ENCODE results near the gene APBA2. TPM values are rescaled to one million over a fixed set of nuclear protein-coding genes. Genes with fewer than 3 reads are reported as not detected.

APBA2 gene
- total RNA-seq, 2 experiments from 2014 or later, result 12.8 to 17.5 TPM

DNA sequence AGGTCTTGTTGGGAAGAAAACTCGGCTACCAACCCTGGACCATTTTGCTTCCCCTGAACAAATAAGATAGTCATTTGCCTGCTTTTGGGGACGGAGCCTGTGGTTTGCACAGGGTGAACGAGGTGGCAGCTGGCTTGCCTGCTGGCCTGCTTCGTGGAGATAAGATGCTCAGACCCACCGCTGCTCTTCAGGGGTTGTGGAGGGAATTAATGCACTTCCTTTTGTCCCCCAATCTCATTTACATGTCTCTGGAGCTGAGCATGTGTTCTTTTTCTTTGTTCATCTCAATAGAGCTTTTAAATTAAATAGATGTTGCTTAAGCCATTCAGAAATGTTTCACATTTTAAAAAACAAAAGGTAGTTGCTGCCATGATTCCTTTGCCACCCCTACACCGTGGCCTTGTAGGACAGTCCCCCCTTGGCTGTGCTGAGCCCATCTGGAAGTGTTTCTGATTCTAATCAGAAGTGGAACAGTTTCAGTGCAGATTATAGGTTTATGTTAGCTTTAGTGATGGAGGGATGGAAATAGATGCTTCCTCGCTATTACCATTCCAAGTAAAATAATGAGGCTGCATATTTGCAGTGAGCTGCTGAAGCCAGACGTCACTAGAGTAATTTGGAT is 25.6 kb downstream of the APBA2 start:
- Mint-ChIP-seq H3K9me3 (ENCODE audit: low read depth) (no peaks in the 10 kb centered on the region), H3K36me3 (ENCODE audit: low read depth) (peaks cover 2% of the 10 kb centered on the region), H3K4me1 (peaks cover 44% of the 10 kb centered on the region), H3K27me3 (no peaks in the 10 kb centered on the region), H3K4me3 (no peak overlapping the region), H3K27ac (no peak overlapping the region)
- ATAC-seq (no peak), DNase-seq (no peak)
- intact Hi-C loops (cut with DNase I, micrococcal nuclease), result no loop called here
- CTCF ChIA-PET, result interaction anchor here (0.6 to 1.9 kb wide), 4 partner anchors 8 to 190 kb away, joined by 3 to 8 read pairs (median 4); no protein-coding TSS in a partner anchor
- POLR2A ChIA-PET, result no interaction called here

DNA sequence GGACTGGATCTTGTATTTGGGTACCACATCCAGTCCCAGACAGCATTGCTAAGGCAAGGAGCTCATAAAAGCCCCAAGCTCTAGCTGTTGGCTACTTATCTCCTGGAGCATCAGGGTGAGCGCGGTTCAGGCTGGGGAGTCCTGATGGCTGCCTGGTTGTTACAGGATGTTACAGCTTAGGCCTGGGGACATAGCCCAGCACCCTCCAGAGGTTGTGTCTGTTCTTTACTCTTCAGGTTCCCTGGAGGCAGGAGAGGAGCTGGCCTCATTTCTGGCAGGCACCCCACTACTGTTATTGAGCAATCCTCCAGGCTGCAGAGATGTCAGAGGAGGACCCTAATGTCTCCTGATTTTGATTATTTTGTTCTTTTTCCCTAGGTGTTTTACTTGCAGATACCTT is 26.6 kb downstream of the APBA2 start:
- H3K36me3 Mint-ChIP-seq (ENCODE audit: low read depth), result peaks cover 2% of the 10 kb centered on the region
- no peak overlapping the region for H3K4me3 Mint-ChIP-seq
- no peak overlapping the region for H3K27ac Mint-ChIP-seq
- no peaks in the 10 kb centered on the region for H3K27me3 Mint-ChIP-seq
- no peaks in the 10 kb centered on the region for H3K9me3 Mint-ChIP-seq (ENCODE audit: low read depth)
- peaks cover 37% of the 10 kb centered on the region for H3K4me1 Mint-ChIP-seq
- CTCF ChIA-PET, result interaction anchor here (0.9 to 1.9 kb wide), 4 partner anchors 9 to 78 kb away, joined by 3 to 8 read pairs (median 4); no protein-coding TSS in a partner anchor
- intact Hi-C loops (cut with DNase I, micrococcal nuclease), result no loop called here
- POLR2A ChIA-PET, result no interaction called here
- ATAC-seq, result peak; percentile 58
- no peak for DNase-seq

DNA sequence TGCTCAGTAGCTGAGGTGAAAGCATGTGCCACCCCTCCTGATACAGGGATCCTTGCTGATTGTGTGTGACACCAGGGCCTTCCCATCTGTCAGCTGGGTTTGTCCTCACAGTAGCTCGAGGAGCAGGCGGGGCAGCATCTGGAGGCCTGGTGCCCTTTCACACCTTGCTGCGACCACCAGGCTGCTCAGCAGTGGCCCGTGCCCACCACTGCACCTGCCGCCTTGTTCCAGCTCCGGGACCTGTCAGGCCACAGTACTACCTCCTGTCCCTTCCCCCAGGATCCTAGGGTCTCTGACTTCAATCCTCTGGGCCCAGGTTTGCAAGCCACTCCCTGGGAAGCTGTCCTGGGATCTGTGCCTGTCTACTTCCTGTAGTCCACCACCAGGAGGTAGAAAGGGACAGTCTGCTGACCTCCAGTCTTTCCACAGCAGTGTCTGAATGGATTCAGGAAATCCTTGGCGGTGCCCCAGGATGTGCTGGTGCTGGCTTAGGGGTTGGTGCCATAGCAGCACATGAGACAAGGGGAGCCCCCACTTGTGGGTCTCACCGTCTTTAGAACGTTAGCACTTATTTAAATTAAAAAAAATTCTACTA is 27.5 kb downstream of the APBA2 start:
- DNase-seq, result no peak
- no peak overlapping the region for H3K27ac Mint-ChIP-seq
- ChIA-PET CTCF (interaction anchor here (0.9 to 1.9 kb wide), 5 partner anchors 10 to 77 kb away, joined by 3 to 8 read pairs (median 3); no protein-coding TSS in a partner anchor), POLR2A (no interaction called here)
- peaks cover 40% of the 10 kb centered on the region for H3K4me1 Mint-ChIP-seq
- peaks cover 2% of the 10 kb centered on the region for H3K36me3 Mint-ChIP-seq (ENCODE audit: low read depth)
- intact Hi-C loops (cut with DNase I, micrococcal nuclease), result no loop called here
- no peak overlapping the region for H3K4me3 Mint-ChIP-seq
- no peak for ATAC-seq
- H3K9me3 Mint-ChIP-seq (ENCODE audit: low read depth), result no peaks in the 10 kb centered on the region
- H3K27me3 Mint-ChIP-seq, result no peaks in the 10 kb centered on the region

DNA sequence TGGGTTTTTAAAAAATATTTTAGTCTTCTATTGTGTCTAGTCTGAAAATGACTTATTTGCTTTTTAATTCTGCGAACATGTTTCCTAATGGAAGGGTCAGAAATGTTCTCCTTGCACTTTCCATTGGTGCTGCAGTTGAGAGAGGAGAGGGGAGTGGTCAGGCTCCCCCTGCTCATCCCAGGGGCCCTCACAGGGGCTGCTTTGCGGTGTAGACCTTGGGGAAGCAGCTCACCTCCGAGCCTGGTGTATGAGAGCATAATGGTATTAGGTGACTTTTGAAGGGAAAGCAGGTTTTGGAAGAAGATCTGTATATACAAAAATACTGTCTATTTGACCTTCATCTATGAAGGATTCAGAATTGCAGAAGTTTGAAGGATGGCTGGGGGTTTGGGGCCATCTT is 28.3 kb downstream of the APBA2 start:
- ChIA-PET CTCF (interaction anchor here (1.2 kb wide), 1 partner anchor 60 kb away, joined by 3 read pairs; no protein-coding TSS in a partner anchor), POLR2A (interaction anchor here (0.5 kb wide), 1 partner anchor 31 kb away, joined by 4 read pairs; no protein-coding TSS in a partner anchor)
- no peak overlapping the region for H3K27ac Mint-ChIP-seq
- H3K27me3 Mint-ChIP-seq, result no peaks in the 10 kb centered on the region
- no peak overlapping the region for H3K4me3 Mint-ChIP-seq
- no peak for DNase-seq
- H3K9me3 Mint-ChIP-seq (ENCODE audit: low read depth), result no peaks in the 10 kb centered on the region
- H3K4me1 Mint-ChIP-seq, result peaks cover 41% of the 10 kb centered on the region
- peaks cover 2% of the 10 kb centered on the region for H3K36me3 Mint-ChIP-seq (ENCODE audit: low read depth)
- ATAC-seq, result no peak
- intact Hi-C loops (cut with DNase I, micrococcal nuclease), result no loop called here

DNA sequence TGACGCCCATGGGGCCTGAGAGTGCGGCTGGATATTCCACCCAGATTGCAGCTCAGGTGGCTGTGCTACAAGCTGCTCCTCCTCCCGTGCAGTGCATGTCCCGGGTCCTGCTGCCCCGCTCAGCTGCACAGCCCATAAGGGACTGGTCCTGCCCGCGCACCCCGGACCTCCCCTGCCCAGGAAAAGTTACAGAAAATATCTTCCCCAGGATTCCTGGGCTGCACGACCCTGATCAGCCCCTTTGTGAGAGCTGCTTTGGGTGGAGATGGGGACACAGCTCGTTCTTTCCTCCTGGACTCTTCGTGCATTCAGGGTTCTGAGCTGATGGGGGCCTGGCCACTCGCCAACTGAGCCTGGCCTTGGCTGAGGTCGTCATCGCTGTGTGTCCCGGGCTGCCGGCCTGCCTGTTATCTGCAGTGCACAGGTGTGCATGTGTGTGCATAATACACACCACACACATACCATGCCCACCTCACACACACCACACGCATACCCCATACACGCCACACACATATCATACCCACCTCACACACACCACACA is 28.8 kb downstream of the APBA2 start:
- Mint-ChIP-seq H3K27me3 (no peaks in the 10 kb centered on the region), H3K27ac (no peak overlapping the region), H3K4me3 (no peak overlapping the region), H3K9me3 (ENCODE audit: low read depth) (no peaks in the 10 kb centered on the region), H3K4me1 (peaks cover 42% of the 10 kb centered on the region), H3K36me3 (ENCODE audit: low read depth) (no peaks in the 10 kb centered on the region)
- ATAC-seq (no peak), DNase-seq (no peak)
- ChIA-PET CTCF (no interaction called here), POLR2A (no interaction called here)
- intact Hi-C loops (cut with DNase I, micrococcal nuclease), result no loop called here

DNA sequence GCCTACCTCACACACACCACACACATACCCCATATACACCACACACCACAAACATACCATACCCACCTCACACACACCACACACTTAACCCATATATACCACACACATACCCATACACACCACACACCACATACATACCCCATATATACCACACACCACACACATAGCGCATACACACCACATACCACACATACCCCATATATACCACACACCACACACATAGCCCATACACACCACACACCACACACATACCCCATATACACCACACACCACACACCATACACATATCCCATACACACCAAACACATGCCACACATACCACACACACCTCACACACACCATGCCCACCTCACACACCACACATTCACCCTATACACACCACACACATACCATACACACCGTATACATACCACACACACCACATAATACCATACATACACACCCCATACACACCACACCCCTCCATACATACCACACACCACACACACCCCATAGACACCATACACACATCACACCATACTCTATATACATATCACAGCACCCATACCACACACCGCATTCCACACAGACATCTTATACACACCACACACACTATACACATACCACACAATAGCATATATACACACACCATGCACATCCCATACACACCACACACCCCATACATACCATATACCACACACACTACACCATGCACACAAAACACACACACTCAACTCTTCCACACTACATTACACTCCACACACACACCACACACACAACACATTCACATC is 29.5 kb downstream of the APBA2 start:
- Mint-ChIP-seq H3K36me3 (ENCODE audit: low read depth) (no peaks in the 10 kb centered on the region), H3K4me1 (peaks cover 45% of the 10 kb centered on the region), H3K27me3 (no peaks in the 10 kb centered on the region), H3K4me3 (no peak overlapping the region), H3K9me3 (ENCODE audit: low read depth) (no peaks in the 10 kb centered on the region), H3K27ac (no peak overlapping the region)
- CTCF ChIA-PET, result no interaction called here
- intact Hi-C loops (cut with DNase I, micrococcal nuclease), result no loop called here
- ATAC-seq, result no peak
- POLR2A ChIA-PET, result no interaction called here
- DNase-seq, result no peak

DNA sequence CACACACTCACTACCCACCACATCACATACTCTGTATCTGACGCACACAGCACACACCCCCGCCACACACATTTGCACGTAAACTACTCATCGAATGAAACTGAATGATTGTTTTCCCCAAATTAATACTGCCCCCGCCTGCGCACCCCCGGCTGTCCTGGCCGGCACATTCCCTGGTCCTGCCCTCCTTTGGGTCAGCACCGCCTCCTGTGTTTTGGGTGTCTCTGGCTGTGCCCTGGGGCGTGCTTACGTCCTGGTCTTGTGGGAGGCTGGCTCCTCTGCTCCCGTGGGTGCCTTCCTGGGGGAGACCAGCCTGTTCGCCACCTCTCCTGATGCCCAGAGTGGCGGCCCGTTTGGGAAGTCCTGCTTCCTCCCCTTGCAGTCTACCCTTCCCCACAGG is 30.2 kb downstream of the APBA2 start:
- ATAC-seq, result no peak
- no peak for DNase-seq
- peaks cover 48% of the 10 kb centered on the region for H3K4me1 Mint-ChIP-seq
- no peaks in the 10 kb centered on the region for H3K9me3 Mint-ChIP-seq (ENCODE audit: low read depth)
- no peaks in the 10 kb centered on the region for H3K27me3 Mint-ChIP-seq
- no peaks in the 10 kb centered on the region for H3K36me3 Mint-ChIP-seq (ENCODE audit: low read depth)
- CTCF ChIA-PET, result no interaction called here
- POLR2A ChIA-PET, result interaction anchor here (0.5 kb wide), 1 partner anchor 21 kb away, joined by 4 read pairs; no protein-coding TSS in a partner anchor
- H3K27ac Mint-ChIP-seq, result no peak overlapping the region
- intact Hi-C loops (cut with DNase I, micrococcal nuclease), result no loop called here
- no peak overlapping the region for H3K4me3 Mint-ChIP-seq

DNA sequence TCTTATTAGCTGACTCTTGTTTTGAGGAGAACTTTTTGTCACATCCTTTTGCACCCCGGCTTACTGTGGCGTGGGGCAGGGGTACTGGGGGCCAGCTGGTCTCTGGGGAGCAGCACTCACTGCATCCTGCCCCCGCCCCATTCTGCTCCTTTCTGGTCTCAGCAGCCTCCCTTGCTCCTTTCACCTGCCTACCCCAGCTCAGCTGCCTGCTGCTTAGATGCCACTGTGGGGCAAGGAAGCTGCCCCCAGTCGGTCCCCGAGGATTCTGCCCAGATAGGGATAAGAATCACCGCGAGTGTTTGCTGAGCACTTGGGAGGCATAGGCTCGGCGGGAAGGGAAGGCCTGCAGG is 32.0 kb downstream of the APBA2 start:
- Mint-ChIP-seq H3K36me3 (ENCODE audit: low read depth) (peaks cover 3% of the 10 kb centered on the region), H3K27me3 (no peaks in the 10 kb centered on the region), H3K4me3 (no peak overlapping the region), H3K4me1 (peaks cover 44% of the 10 kb centered on the region), H3K9me3 (ENCODE audit: low read depth) (no peaks in the 10 kb centered on the region), H3K27ac (no peak overlapping the region)
- DNase-seq (no peak), ATAC-seq (no peak)
- POLR2A ChIA-PET, result no interaction called here
- CTCF ChIA-PET, result interaction anchor here (1.0 kb wide), 1 partner anchor 32 kb away, joined by 3 read pairs; the partner anchor contains the start of gene APBA2
- intact Hi-C loops (cut with DNase I, micrococcal nuclease), result no loop called here

DNA sequence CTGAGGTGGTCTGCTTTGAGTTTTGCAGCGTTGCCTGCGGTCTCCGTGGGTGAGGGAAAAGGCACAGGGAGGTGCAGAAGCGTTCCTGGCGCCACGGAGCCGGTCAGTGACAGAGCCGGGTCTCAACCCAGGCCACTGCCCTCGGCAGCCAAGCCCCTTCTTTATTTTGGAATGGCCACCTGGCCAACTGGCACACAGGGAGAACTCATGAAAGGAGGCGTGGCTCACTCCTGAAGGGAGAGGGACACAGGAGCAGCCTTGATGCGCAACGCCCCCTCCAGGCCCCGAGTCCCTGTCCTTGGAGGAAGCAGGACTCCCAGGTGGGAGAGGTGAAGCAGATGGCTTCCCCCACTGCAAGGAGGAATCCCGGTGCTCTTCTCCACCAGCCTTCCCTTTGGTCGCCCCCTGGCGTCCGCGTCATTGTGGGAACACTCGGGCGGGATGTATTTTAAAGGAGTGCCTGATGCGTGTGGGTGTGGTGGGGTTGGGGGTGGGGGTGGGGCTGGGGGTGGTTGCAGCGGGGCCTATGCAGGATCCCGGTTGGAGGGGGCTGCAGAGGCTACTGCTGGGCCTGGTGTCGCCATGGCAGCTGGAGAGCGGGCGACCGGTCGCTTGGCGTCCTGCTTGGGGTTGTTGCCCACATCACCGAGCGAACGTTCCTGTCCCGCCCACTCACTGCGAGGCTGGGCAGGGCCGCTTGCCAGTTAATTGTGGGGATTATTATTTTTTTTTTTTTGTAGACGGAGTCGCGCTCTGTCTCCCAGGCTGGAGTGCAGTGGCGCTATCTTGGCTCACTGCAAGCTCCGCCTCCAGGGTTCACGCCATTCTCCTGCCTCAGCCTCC is 32.6 kb downstream of the APBA2 start:
- Mint-ChIP-seq H3K4me3 (peak overlapping the region; percentile 65), H3K27ac (no peak overlapping the region), H3K4me1 (peaks cover 47% of the 10 kb centered on the region), H3K36me3 (ENCODE audit: low read depth) (peaks cover 7% of the 10 kb centered on the region), H3K9me3 (ENCODE audit: low read depth) (no peaks in the 10 kb centered on the region), H3K27me3 (no peaks in the 10 kb centered on the region)
- ATAC-seq, result no peak
- ChIA-PET CTCF (interaction anchor here (0.9 to 1.0 kb wide), 2 partner anchors 33 to 172 kb away, joined by 3 read pairs; partner anchors contain the start of gene APBA2), POLR2A (no interaction called here)
- intact Hi-C loops (cut with DNase I, micrococcal nuclease), result no loop called here
- DNase-seq, result peak; percentile 53

DNA sequence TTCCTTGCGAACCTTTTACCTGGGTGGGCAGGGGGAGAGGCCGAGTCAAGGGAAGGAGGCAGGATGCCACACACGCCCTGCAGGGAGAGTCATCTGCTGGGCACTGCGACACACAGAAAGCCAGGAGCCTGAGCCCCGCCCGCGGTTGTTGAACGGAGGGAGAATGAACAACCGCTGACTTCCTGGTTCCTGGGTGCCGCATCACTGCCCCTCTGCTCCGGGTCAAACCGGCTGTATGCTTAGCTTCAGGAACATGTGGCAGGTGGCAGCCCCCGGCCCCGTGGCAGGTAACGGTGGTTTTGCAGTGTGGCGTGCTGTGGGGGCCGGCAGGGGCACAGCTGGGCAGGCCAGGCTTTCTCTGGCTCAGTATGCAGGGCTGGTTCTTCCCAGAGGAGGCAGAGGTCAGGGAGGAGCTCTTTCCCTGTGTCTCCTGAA is 33.4 kb downstream of the APBA2 start:
- DNase-seq (peak; percentile 77), ATAC-seq (peak; percentile 81)
- ChIA-PET CTCF (interaction anchor here (0.6 to 3.1 kb wide), 4 partner anchors 10 to 171 kb away, joined by 3 to 11 read pairs (median 3); no protein-coding TSS in a partner anchor), POLR2A (interaction anchor here (0.5 to 0.6 kb wide), 2 partner anchors 14 to 118 kb away, joined by 3 read pairs; no protein-coding TSS in a partner anchor)
- H3K4me3 Mint-ChIP-seq, result peak overlapping the region; percentile 65
- intact Hi-C loops (cut with DNase I, micrococcal nuclease), result no loop called here
- H3K27ac Mint-ChIP-seq, result peak overlapping the region; percentile 69
- H3K9me3 Mint-ChIP-seq (ENCODE audit: low read depth), result no peaks in the 10 kb centered on the region
- H3K4me1 Mint-ChIP-seq, result peaks cover 53% of the 10 kb centered on the region
- peaks cover 8% of the 10 kb centered on the region for H3K36me3 Mint-ChIP-seq (ENCODE audit: low read depth)
- H3K27me3 Mint-ChIP-seq, result no peaks in the 10 kb centered on the region
